ENCODE results near the gene SCN9A.

DNA sequence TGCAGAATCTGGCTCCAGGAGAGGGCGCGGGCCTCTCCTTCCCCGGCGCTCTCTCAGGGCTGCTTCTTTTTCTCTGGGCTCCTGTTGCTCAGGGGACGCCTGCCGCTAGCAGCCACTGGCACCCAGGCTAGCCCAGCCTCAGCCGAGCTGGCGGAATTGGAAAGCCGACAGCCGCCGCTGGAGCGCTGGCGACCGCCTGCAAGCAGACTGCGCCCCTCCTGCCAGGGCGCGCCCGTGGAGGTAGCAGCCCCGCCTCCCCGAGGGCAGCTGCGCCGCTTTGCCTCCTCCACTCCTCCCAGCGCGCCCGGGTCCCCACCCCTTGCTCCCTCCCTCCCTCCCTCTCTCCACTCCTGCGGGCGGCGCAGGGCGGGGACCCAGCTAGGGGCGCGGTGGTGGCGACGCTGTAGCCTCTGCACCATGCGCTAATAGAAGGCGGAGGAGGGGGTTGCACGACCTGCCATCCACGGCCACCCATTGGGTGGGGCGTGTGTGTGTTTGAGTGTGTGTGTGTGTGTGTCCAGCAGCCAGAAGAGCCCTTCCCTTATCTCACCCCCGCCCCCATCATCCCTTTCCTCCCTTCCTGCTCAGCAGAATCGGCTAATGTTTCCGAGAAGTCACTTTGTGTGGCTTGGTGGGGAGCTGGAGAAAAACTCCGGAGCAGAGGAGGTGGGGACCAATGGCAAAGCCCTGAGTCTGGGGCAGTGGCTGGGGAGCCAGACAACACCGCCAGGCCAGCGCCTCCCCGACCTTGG is at the start of gene SCN9A:
- TF ChIP-seq, protein P1, sequence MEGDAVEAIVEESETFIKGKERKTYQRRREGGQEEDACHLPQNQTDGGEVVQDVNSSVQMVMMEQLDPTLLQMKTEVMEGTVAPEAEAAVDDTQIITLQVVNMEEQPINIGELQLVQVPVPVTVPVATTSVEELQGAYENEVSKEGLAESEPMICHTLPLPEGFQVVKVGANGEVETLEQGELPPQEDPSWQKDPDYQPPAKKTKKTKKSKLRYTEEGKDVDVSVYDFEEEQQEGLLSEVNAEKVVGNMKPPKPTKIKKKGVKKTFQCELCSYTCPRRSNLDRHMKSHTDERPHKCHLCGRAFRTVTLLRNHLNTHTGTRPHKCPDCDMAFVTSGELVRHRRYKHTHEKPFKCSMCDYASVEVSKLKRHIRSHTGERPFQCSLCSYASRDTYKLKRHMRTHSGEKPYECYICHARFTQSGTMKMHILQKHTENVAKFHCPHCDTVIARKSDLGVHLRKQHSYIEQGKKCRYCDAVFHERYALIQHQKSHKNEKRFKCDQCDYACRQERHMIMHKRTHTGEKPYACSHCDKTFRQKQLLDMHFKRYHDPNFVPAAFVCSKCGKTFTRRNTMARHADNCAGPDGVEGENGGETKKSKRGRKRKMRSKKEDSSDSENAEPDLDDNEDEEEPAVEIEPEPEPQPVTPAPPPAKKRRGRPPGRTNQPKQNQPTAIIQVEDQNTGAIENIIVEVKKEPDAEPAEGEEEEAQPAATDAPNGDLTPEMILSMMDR (IDR thresholded peaks at IDR 0.05) = peak in 1 of 6 experiments; percentile 5
- TF ChIP-seq EP300 (IDR thresholded peaks at IDR 0.05) = no peak

Measured in upper lobe of left lung (tissue), 4 donors.